CMK (cell line): Measurements from ENCODE around the gene GPR146.

Experiments used
- DNase-seq: peaks from one replicate; pipeline ENCODE4 v3.0.0-alpha.2; 2010; ENCODE audit warnings: low read depth

GPR146 gene

GRCh38 chr7:1011297-1012003 is 32.9 kb upstream of the GPR146 start:
- no peak for DNase-seq

GRCh38 chr7:1012004-1012715 is 32.2 kb upstream of the GPR146 start:
- DNase-seq, result no peak

- no peak for DNase-seq
These were observed 31.6 kb upstream of the GPR146 start for GRCh38 chr7:1012716-1013095.

- DNase-seq, result no peak
These were observed 30.8 kb upstream of the GPR146 start for GRCh38 chr7:1013581-1013980.

- no peak for DNase-seq
These were observed 29.7 kb upstream of the GPR146 start for GRCh38 chr7:1014681-1015080.

GRCh38 chr7:1015196-1016121 is 28.9 kb upstream of the GPR146 start:
- no peak for DNase-seq

- no peak for DNase-seq
These were observed 27.5 kb upstream of the GPR146 start for GRCh38 chr7:1016577-1017531.

- DNase-seq, result no peak
These were observed 26.6 kb upstream of the GPR146 start for GRCh38 chr7:1017586-1018333.

GRCh38 chr7:1018334-1018695 is 26.0 kb upstream of the GPR146 start:
- no peak for DNase-seq

GRCh38 chr7:1019255-1019785 is 25.0 kb upstream of the GPR146 start:
- no peak for DNase-seq

GRCh38 chr7:1019789-1020610 is 24.3 kb upstream of the GPR146 start:
- DNase-seq, result no peak

GRCh38 chr7:1020849-1021251 is 23.5 kb upstream of the GPR146 start:
- no peak for DNase-seq

GRCh38 chr7:1021366-1021765 is 23.0 kb upstream of the GPR146 start:
- no peak for DNase-seq

GRCh38 chr7:1021931-1022330 is 22.4 kb upstream of the GPR146 start:
- DNase-seq, result no peak

GRCh38 chr7:1022356-1022755 is 22.0 kb upstream of the GPR146 start:
- no peak for DNase-seq

- no peak for DNase-seq
These were observed 21.4 kb upstream of the GPR146 start for GRCh38 chr7:1022801-1023465.

GRCh38 chr7:1024331-1024841 is 20.0 kb upstream of the GPR146 start:
- no peak for DNase-seq

- no peak for DNase-seq
These were observed 19.2 kb upstream of the GPR146 start for GRCh38 chr7:1024876-1025742.
